GM19468 (cell line): ENCODE results near the gene NHLRC1.

Source experiments
- ATAC-seq: cut with Tn5 transposase; IDR thresholded peaks from one replicate; pipeline ENCODE4 v1.9.1; 2021; ENCODE audit warnings: mild to moderate bottlenecking, moderate library complexity, moderate number of reproducible peaks; ENCODE audit not compliant: unreplicated experiment; ENCODE audit errors: extremely low read depth

NHLRC1 gene

DNA sequence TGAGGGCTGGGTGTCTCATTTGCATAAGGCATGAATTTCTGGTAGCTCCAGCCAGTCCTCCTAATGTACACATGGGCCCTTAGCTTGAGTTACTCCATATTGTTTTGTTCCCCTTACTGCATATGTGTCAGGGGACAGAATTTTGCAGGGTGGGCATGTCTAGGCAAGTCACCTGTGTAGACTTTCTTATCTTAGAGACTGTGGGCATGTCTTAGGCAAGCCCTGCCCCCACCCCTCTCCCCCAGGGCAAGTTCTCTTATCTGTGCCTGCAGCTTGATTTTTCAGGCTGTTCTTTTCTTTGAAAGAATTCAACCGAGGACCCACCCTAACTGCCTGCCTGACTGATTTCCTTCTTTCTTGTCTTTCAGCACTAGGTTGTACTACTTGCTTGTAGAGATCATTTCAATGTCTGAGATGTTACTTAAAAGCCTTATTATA, 32.1 kb downstream of the NHLRC1 start:
- ATAC-seq = no peak

DNA sequence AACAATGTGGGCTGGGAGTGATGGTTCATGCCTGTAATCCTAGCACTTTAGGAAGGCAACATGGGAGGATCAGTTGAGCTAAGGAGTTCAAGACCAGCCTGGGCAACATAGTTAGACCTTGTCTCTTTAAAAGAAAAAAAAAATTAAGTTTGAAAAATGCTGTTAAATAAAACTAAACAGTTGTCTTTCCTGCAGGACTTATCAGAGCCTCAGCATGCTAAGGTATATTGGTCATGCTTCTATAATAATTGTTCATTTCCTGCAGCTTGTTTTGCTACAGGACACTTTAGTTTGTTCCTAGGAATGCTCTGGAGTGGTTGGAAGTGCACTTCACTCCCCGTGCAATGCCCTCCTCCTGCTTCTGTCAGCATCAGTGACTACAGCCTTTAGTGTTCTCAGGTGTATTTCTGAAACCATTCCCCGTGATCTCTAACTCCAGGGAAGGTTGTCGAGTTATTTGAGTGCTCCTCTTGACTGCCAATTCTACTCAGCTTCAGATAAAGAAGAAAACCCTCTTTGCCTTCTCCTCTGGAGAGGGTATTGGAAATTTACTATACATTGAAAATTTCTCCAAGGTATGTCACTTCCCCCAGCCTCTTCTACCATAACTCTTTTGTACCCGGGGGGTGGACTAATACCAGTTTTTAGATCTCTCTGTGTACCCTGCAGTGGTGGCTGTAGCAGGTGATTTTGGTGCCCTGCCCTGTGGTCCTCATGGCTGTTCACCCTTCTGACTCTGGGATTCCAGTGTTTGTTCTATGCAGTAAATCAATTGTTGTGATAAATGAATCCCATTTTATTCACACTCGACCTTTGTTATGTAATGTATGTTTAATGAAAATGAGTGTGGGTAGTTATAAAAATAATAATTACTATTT, 33.8 kb downstream of the NHLRC1 start:
- no peak for ATAC-seq

DNA sequence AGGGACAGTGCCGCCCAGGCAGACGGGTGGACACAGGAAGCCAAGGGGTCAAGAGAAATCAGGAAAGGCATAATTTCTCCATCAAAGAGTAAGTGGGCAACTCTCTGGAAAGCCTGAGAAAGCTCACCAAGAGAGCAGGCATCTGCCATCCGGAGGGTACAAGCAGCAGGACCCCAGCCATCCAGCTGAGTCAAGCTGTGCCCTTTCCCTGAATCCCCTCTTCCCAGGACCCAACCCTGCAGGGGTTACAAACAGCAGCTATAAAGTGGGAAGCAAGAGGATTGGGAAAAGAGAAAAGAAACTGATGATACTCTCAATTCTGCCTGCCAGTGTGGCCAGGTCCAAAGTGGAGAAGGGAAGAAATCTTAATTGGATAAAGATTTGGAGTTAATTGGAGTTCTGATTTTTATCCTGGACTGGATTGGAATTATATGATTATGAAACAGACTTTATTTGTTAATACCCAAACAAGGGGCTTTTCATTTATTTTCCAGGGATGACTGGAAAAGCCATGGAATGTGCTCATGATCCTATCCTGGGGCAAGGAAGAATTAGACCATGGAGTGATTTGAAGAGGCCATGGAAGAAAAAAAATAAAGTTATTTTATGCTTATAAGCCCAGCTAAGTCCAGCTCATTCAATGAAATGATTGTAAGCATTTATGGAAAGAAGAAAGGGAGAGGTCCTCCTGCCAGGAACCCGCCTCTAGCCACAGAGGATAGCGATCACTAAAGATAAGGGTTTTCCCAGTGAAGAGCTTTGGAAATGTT, 34.9 kb downstream of the NHLRC1 start:
- ATAC-seq = no peak

DNA sequence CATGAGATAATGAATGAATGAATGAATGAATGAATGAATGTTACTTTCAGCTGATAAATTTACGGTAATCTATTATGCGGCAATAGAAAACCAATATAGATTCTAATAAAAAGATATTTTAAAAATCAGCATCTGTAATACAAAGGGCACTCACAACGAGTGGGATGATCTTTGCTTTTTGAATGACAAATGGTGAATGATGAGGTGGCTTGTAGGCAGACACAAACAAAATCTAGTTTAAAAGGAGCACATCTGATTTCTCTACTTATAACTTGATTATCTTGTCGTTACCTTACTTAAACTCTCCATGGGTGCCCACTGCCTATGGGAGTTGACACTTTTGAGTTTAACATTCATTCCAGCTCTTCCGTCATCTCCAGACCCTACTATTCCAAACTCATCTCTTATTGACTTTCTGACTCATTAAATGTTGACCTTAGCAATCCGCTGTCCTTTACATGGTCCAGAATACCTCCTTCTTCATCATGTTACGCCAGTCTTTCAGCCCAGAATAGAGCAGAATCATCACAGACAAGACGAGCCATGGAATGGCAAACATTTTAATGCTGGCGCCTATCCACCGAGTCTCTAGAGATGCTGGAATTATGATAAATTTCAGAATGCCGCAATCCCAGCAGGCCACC, 41.3 kb downstream of the NHLRC1 start:
- no peak for ATAC-seq

DNA sequence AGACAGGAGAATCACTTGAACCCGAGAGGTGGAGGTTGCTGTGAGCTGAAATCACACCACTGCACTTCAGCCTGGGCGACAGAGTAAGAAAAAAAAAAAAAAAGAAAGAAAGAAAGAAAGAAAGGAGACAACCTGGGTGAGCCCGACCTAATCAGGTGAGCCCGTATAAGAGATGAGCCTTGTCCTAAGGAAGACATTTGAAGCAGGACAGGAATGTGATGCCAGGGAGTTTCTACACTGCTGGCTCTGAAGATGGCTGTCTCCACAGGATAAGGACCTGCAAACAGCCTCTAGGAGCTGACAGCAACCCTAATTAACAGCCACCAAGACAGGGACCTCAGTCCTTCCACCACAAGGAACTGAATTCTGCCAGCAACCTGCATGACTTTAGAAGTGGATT, 41.9 kb downstream of the NHLRC1 start:
- no peak for ATAC-seq

DNA sequence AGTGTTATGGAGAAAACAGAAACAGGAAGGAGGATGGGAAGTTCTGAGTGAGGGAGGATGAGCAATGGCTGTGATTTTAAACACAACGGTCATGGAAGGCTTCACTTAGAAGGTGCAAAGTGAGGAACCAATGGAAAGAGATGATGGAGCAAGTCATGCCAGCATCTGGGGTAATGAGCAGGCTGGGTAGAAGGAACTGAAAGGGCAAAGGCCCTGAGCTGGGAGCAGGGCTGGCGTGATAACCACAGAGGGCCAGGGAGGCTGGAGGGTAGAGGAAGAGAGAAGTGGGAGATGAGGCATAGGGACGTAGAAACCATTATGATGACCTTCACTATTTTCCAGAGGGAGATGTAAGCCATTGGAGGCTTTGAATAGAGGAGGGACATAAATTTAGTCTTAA, 43.6 kb downstream of the NHLRC1 start:
- no peak for ATAC-seq

DNA sequence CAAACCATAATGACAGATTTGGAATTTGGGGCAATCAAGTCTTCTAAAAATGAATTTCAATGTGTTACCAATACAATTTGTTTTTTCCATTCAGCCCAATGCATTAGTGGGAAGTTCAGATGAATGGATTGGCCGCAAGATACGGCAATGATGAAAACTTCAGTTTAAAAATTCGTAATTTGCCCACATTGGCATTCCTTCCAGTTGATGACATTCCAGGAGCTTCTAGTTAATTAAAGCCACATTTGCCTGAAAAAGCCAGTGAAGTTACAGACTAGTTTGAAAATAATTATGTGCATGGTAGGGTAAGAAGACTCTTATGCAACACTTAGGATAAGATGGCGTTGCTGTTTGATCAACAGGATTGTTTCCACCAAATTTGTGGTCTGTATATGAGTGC, 46.2 kb downstream of the NHLRC1 start:
- ATAC-seq = no peak

DNA sequence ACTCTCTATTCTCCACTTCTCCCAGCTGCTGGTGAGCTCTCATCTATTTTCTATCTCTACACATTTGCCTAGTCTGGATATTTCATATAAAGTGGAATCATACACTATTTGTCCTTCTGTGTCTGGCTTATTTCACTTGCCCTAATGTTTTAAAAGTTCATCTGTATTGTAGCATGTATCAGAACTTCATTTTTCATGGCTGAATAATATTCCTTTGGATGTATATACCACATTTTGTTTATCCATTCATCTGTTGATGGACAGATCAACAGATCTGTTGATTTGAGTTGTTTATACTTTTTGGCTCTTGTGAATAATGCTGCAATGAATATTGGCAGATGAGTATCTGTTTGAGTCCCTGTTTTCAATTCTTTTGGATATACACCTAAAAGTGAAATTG, 49.6 kb downstream of the NHLRC1 start:
- no peak for ATAC-seq

DNA sequence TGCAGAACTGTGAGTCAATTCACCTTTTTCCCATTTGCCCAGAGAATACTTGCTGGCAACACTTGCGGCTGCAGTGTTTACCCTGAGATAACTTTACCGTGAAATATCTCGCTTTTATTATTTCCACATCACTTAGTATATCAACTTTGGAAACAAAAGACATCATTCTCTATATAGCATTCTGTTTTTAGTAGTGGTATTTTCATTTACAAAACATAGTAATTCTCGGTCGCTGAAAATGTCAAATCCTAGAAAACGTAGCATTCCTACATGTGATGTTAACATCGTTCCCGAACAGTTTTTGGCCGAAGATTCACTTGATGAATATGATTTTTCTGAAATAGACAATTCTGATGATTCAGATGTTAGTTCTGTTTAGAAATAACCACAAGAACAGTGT, 52.0 kb downstream of the NHLRC1 start:
- ATAC-seq = no peak
